Nephron (organoid): ENCODE measurements around the gene POMT2.

Experiments
- H3K27ac Mint-ChIP-seq, 3 experiments: 2 replicates each; pipeline ENCODE4 v1.8.0; 2020; ENCODE audit warnings: mixed read lengths in 3 of 3, mild to moderate bottlenecking in 2 of 3, moderate library complexity in 1 of 3
- H3K27me3 Mint-ChIP-seq: 2 replicates; pipeline ENCODE4 v1.8.0; 2021; ENCODE audit warnings: low read depth, mild to moderate bottlenecking, moderate library complexity, mixed read lengths
- H3K36me3 Mint-ChIP-seq: 2 replicates; pipeline ENCODE4 v1.8.0; 2020; ENCODE audit warnings: low read depth, mixed read lengths
- H3K4me1 Mint-ChIP-seq: 2 replicates; pipeline ENCODE4 v1.8.0; 2020; ENCODE audit warnings: mixed read lengths
- H3K4me3 Mint-ChIP-seq, 3 experiments: 2 replicates each; pipeline ENCODE4 v1.8.0; 2020; ENCODE audit warnings: mild to moderate bottlenecking in 3 of 3, mixed read lengths in 3 of 3, moderate library complexity in 2 of 3
- H3K9me3 Mint-ChIP-seq: 2 replicates; pipeline ENCODE4 v1.8.0; 2020; ENCODE audit warnings: mixed read lengths
- CTCF ChIP-seq, 3 experiments: fragments of 200-600 bp; sonication (generic); IDR thresholded peaks; one replicate each; pipeline ENCODE4 v1.5.0; 2021; ENCODE audit warnings: antibody characterized with exemption in 3 of 3; ENCODE audit not compliant: unreplicated experiment in 3 of 3

POMT2 gene

GRCh38 chr14:77353469-77354141 is 32.9 kb upstream of the POMT2 start:
- Mint-ChIP-seq H3K27me3 (no peaks in the 10 kb centered on the region), H3K4me1 (peaks cover 6% of the 10 kb centered on the region), H3K9me3 (no peaks in the 10 kb centered on the region), H3K36me3 (peaks cover 29% of the 10 kb centered on the region), H3K27ac (peak overlapping the region in 1 of 3 experiments; percentile 15), H3K4me3 (no peak overlapping the region)
- no peak for TF ChIP-seq CTCF (IDR thresholded peaks at IDR 0.05; ENCODE audit: unreplicated experiment in 3 of 3)

GRCh38 chr14:77347751-77348150 is 27.1 kb upstream of the POMT2 start:
- H3K4me3 Mint-ChIP-seq, result no peak overlapping the region
- H3K9me3 Mint-ChIP-seq, result no peaks in the 10 kb centered on the region
- peaks cover 38% of the 10 kb centered on the region for H3K4me1 Mint-ChIP-seq
- peaks cover 56% of the 10 kb centered on the region for H3K36me3 Mint-ChIP-seq
- no peaks in the 10 kb centered on the region for H3K27me3 Mint-ChIP-seq
- H3K27ac Mint-ChIP-seq, result peak overlapping the region; percentile 92 to 94 (median 93)
- no peak for TF ChIP-seq CTCF (IDR thresholded peaks at IDR 0.05; ENCODE audit: unreplicated experiment in 3 of 3)

GRCh38 chr14:77346495-77346894 is 25.8 kb upstream of the POMT2 start:
- Mint-ChIP-seq H3K4me1 (peaks cover 40% of the 10 kb centered on the region), H3K27ac (peak overlapping the region in 2 of 3 experiments; percentile 38 to 57), H3K27me3 (no peaks in the 10 kb centered on the region), H3K9me3 (no peaks in the 10 kb centered on the region), H3K36me3 (peaks cover 67% of the 10 kb centered on the region), H3K4me3 (no peak overlapping the region)
- no peak for TF ChIP-seq CTCF (IDR thresholded peaks at IDR 0.05; ENCODE audit: unreplicated experiment in 3 of 3)

- H3K4me3 Mint-ChIP-seq, result peak overlapping the region in 1 of 3 experiments; percentile 3
- no peaks in the 10 kb centered on the region for H3K27me3 Mint-ChIP-seq
These were observed 23.8 kb upstream of the POMT2 start for GRCh38 chr14:77344377-77344996.

GRCh38 chr14:77343662-77344061 is 23.0 kb upstream of the POMT2 start:
- Mint-ChIP-seq H3K4me3 (no peak overlapping the region), H3K4me1 (peaks cover 45% of the 10 kb centered on the region), H3K9me3 (no peaks in the 10 kb centered on the region), H3K27ac (peak overlapping the region; percentile 21 to 49 (median 42)), H3K27me3 (no peaks in the 10 kb centered on the region), H3K36me3 (peaks cover 67% of the 10 kb centered on the region)
- TF ChIP-seq CTCF (IDR thresholded peaks at IDR 0.05; ENCODE audit: unreplicated experiment in 3 of 3), result no peak

More at GRCh38 chr14:77344377-77344996, 23.8 kb upstream of the POMT2 start:
- TF ChIP-seq CTCF (IDR thresholded peaks at IDR 0.05; ENCODE audit: unreplicated experiment in 3 of 3), result no peak
- no peaks in the 10 kb centered on the region for H3K9me3 Mint-ChIP-seq
- peak overlapping the region; percentile 21 to 49 (median 42) for H3K27ac Mint-ChIP-seq
- peaks cover 65% of the 10 kb centered on the region for H3K36me3 Mint-ChIP-seq
- H3K4me1 Mint-ChIP-seq, result peaks cover 42% of the 10 kb centered on the region
